Right ventricle myocardium superior (tissue), 1 donor: ENCODE results near the gene FBRS. TPM values are rescaled to one million over a fixed set of nuclear protein-coding genes. Genes with fewer than 3 reads are reported as not detected.
"Not testable (repeated sequence)": the region's sequence is repeated elsewhere in the genome, so short reads cannot be mapped to it uniquely, and the experiment has no call there.

Experiments used
- ATAC-seq: fragments of 200-7000 bp; cut with Tn5 transposase; one replicate; pipeline ENCODE4 v1.9.1; 2020; ENCODE audit warnings: mild to moderate bottlenecking; ENCODE audit not compliant: poor library complexity
- DNase-seq: peaks from one replicate; pipeline ENCODE4 v3.0.0-alpha.2; 2020
- intact Hi-C: fragments of 100-400 bp; cut with DNase I; formaldehyde crosslinking; loops from one replicate; pipeline ENCODE4 v1.11.2; 2022
- total RNA-seq: library from RNA; stranded (reverse); fragmentation: NEBNext Ultra II Directional; extraction: Animal tissue kit (Norgen Biotek cat#: 25700); gene quantifications from one replicate; pipeline ENCODE4 v1.2.1, GENCODE V29; 2021
- donor health status: DM: no; HTN: yes; CAD: no; lungs with severe emphysema.

The FBRS gene
- total RNA-seq, 1 donor from 2014 or later = 28.3 TPM

DNA sequence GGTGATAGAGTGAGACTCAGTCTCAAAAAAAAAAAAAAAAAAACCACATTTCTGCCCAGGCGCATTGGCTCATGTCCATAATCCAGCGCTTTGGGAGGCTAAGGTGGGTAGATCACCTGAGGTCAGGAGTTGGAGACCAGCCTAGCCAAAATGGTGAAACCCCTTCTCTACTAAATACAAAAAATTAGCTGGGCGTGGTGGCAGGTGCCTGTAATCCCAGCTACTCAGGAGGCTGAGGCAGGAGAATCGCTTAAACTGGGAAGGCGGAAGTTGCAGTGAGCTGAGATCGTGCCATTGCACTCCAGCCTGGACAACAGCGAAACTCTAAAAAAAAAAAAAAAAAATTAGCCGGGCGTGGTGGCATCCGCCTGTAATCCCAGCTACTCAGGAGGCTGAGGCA lies 21.1 kb upstream of the FBRS start:
- intact Hi-C loops, ATAC-seq, DNase-seq: not testable (repeated sequence)

GRCh38 chr16:30637944-30638343 lies 20.3 kb upstream of the FBRS start:
- no peak for ATAC-seq
- intact Hi-C loops = no loop called here
- no peak for DNase-seq

DNA sequence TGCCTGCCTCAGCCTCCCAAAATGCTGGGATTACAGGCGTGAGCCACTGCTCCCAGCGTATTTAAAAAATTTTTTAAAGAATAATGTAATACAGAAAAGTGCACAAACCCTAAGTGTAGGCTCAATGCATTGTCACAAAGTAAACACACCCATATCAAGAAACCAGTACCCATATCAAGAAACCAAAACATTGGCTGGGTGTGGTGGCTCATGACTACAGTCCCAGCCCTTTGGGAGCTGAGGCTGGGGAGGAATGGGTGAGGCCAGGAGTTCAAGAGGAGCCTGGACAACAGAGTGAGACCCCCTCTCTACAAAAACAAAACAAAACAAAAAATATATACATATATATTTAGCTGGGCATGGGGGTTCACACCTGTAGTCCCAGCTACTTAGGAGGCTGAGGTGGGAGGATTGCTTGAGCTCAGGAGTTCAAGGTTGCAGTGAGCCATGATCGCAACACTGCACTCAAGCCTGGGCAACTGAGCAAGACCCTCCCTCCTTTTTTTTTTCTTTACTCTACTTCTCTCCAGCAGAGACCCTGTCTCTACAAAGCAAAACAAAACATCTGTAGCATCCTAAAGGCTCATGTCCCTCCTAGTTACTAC lies 16.8 kb upstream of the FBRS start:
- intact Hi-C loops = no loop called here
- ATAC-seq = no peak
- no peak for DNase-seq

GRCh38 chr16:30644334-30644830 lies 13.8 kb upstream of the FBRS start:
- ATAC-seq (no peak), DNase-seq (no peak)
- intact Hi-C loops = no loop called here

- DNase-seq = no peak
- intact Hi-C loops = no loop called here
- ATAC-seq = no peak
Measured at GRCh38 chr16:30645727-30646126, 12.5 kb upstream of the FBRS start.

- DNase-seq = no peak
- intact Hi-C loops = no loop called here
- no peak for ATAC-seq
Measured at GRCh38 chr16:30647274-30647571, 11.0 kb upstream of the FBRS start.

DNA sequence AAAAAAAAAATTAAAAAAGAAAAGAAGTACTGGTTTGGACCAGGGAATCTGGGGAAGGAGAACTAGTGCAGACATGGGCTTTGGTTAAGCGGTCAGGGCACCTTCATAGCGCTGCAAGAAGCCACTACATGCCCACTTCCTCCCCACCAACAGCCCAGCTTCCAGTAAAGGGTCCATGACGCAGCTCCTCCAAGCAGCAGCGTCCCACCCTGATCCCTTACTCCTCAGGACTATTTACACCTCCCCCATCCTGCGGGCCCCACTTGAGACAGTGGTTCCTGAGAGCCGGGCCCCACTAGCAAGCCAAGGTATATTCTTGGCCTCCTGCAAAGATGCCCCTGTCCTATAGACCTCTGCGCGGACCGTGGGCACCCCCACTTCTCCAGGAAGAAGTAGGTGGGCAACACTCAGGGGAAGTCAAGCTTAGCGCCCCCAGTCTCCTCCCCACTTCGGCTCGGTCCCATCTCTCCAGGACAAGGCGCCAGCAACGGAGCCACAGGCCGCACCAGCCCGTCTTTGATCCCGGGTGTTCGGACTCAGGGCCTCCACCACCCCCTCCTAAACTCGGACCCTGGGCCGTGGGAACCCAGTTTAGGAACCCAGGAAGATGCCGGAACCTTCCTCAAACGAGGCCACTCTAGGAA lies 8.4 kb upstream of the FBRS start:
- intact Hi-C loops = no loop called here
- no peak for DNase-seq
- ATAC-seq = no peak

GRCh38 chr16:30650369-30651123 lies 7.7 kb upstream of the FBRS start, which contains the start of gene PRR14:
Gene PRR14, plus strand, starts transcription at chr16:30650960. Its CDS starts 686 bp downstream, at chr16:30651646.
- intact Hi-C loops = no loop called here
- ATAC-seq (peak; percentile 92), DNase-seq (peak; percentile 100)

DNA sequence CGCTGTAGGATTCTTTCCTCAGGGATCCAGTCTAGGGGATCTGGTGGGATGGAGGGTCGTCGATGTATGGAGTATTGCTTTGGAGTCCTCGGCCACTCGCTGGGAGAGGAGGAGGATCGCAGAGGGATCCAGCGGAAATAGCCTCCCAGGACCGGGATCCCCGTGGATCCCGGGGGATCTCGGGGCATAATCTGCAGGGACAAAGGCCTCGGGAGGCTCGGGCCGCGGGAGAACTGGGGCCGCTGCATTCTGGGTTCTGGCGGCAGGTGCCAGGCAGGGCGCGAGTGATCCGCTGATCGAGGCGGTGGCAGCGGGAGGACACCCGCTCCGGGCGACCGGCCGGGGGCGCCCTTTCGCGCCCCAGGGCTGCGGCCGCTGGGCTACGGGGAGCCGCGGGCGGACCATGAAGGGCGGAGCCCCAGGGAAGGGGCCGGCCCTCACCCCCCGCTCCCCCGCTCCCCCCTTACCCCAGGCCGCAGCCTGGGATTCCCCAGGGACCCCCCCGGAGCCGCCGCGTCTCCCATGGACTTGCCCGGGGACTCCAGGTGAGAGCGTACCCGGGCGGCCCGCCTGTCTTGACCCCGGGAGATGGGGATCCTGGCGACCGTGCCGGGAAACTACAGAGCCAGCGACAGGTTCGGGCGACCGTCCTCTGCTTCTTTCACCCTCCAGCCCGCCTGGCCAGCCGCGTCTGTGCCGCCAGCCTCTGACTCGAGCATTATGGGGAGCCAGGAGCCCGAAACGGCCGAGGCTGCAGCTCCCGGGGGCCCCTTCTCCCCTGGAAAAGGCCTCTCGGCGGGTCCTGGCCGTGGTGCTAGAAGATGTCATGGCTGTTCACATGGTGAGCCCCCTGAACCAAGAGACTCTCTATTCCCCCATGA lies 6.9 kb upstream of the FBRS start:
- DNase-seq (peak; percentile 82), ATAC-seq (peak; percentile 83)
- intact Hi-C loops = no loop called here

GRCh38 chr16:30652005-30652296 lies 6.3 kb upstream of the FBRS start:
- ATAC-seq = no peak
- intact Hi-C loops = no loop called here
- DNase-seq = no peak

DNA sequence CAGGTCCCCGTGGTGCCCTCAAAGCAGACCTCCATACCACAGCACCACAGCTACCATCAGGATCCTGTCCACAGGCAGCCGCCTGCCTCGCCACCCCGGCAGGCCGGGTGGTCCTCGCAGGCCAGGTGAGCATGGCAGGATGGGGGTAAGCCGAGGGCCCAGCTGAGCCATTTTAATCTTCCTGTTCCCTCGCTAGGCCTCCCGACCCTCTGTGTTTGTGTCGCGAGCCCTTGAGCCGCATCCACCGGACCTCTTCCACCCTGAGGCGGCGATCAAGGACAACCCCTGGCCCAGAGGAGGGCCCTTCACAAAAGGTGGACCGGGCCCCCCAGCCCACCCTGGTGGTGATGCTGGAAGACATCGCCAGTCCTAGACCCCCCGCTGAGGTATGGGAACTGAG lies 5.5 kb upstream of the FBRS start:
- no peak for ATAC-seq
- intact Hi-C loops = no loop called here
- no peak for DNase-seq

- ATAC-seq = no peak
- DNase-seq = no peak
- intact Hi-C loops = no loop called here
Measured at GRCh38 chr16:30654856-30655255, 3.4 kb upstream of the FBRS start.

- intact Hi-C loops = no loop called here
- ATAC-seq (no peak), DNase-seq (no peak)
Measured at GRCh38 chr16:30655815-30656347, 2.4 kb upstream of the FBRS start.

GRCh38 chr16:30656388-30656787 lies 1.8 kb upstream of the FBRS start:
- ATAC-seq (no peak), DNase-seq (no peak)
- intact Hi-C loops = no loop called here

DNA sequence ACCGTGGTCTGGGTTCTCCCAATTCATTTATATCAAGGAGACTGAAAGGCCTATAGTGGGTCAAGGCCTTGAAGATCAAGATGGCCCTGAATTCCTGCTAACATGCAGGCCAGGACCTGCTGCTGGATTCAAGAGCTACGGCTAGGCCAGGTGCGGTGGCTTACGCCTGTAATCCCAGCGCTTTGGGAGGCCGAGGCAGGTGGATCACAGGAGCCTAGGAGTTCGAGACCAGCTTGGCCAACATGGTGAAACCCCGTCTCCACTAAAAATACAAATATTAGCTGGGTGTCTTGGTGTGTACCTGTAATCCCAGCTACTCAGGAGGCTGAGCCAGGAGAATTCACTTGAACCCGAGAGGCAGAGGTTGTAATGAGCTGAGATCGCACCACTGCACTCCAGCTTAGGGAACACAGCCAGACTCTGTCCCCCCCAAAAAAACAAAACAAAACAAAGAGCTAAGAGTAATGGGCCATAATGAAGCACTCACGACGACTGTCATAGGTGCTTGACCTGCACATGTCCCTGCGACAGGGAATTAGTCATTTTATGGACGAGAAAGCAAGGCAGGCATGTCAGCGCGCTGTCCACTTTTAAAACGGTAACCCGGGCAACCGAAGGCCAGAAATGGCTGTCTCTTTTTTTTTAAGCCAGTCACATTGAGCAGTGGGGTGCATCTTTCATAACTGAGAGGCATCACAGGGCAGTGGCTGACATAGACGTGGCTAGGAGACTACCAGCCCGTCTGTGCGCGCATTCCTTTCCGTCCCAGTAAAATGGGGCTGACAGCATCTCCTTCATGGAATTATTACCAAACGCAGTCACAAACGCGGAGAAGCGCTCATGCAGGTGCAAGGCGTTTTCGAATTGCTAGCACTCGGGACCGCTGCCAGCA lies 1.0 kb upstream of the FBRS start:
- ATAC-seq = peak; percentile 0
- intact Hi-C loops = no loop called here
- DNase-seq = no peak

- intact Hi-C loops = no loop called here
- peak; percentile 44 for ATAC-seq
- DNase-seq = peak; percentile 84
Measured at GRCh38 chr16:30658731-30659506, 688 bp downstream of the FBRS start.
